Left colon (tissue), 2 donors: ENCODE data around the gene TMCO6. TPM values are rescaled to one million over a fixed set of nuclear protein-coding genes. Genes with fewer than 3 reads are reported as not detected.

ENCODE experiments used
- microRNA-seq, 2 donors: library from miRNA; unstranded; fragments of <30 nt; microRNA quantifications; one replicate each; pipeline versions ENCODE4 v1.1.0 to v1.2.0, GENCODE V29; 2020
- total RNA-seq, 2 donors: library from RNA; stranded (reverse); fragmentation: NEBNext Ultra II Directional; extraction: Animal tissue kit (Norgen Biotek cat#: 25700); gene quantifications; one replicate each; pipeline ENCODE4 v1.2.1, GENCODE V29; 2021
- donor health status: DM: no; HTN: no; CAD: no.
- donor health status: DM: yes; HTN: yes; CAD: no.

The TMCO6 gene
- total RNA-seq, 2 donors from 2014 or later = 11.4 to 16.1 TPM

Small RNAs within 50 kb of the gene (microRNA-seq; reads per million reads assigned to microRNA genes)
- gene MIR3655 = 3.2 to 4.1 reads per million in 2 donors

Other genes with a start within 250 kb of the TMCO6 start
- 100 to 1,000 TPM; 118 to 140 TPM for gene ANKHD1, start 237.6 kb upstream of the TMCO6 start, total RNA-seq
- gene EIF4EBP3, start 91.8 kb upstream of the TMCO6 start, total RNA-seq = 10 to 100 TPM; 27.2 to 32.9 TPM
- 10 to 100 TPM; 25.1 to 39.0 TPM for gene SRA1, start 82.0 kb upstream of the TMCO6 start, total RNA-seq
- gene APBB3, start 74.9 kb upstream of the TMCO6 start, total RNA-seq = 10 to 100 TPM; 19.6 to 26.5 TPM
- 100 to 1,000 TPM in 1 of 2 donors, 10 to 100 TPM in 1; 89.7 to 121 TPM for gene SLC35A4, start 74.6 kb upstream of the TMCO6 start, total RNA-seq
- 10 to 100 TPM; 35.5 to 65.7 TPM for gene CD14, start 6.3 kb upstream of the TMCO6 start, total RNA-seq
- 10 to 100 TPM; 88.1 to 89.3 TPM for gene NDUFA2, start 8.2 kb downstream of the TMCO6 start, total RNA-seq
- gene IK, start 8.4 kb downstream of the TMCO6 start, total RNA-seq = 10 to 100 TPM; 60.4 to 77.4 TPM
- gene WDR55, start 25.5 kb downstream of the TMCO6 start, total RNA-seq = 10 to 100 TPM; 38.2 to 46.3 TPM
- 1 to 10 TPM in 1 of 2 donors, under 1 TPM in 1; 0.78 to 1.0 TPM for gene DND1, start 34.1 kb downstream of the TMCO6 start, total RNA-seq
- 10 to 100 TPM; 48.6 to 53.7 TPM for gene HARS1, start 51.9 kb downstream of the TMCO6 start, total RNA-seq
- gene HARS2, start 52.0 kb downstream of the TMCO6 start, total RNA-seq = 10 to 100 TPM; 37.6 to 38.9 TPM
- gene ZMAT2, start 61.0 kb downstream of the TMCO6 start, total RNA-seq = 10 to 100 TPM; 41.4 to 49.9 TPM
- gene PCDHA1, start 146.7 kb downstream of the TMCO6 start, total RNA-seq = not detected
- gene PCDHA2, start 155.4 kb downstream of the TMCO6 start, total RNA-seq = not detected
- under 1 TPM; 0.06 to 0.28 TPM for gene PCDHA3, start 161.6 kb downstream of the TMCO6 start, total RNA-seq
- gene PCDHA4, start 167.6 kb downstream of the TMCO6 start, total RNA-seq = 1 to 10 TPM in 1 of 2 donors, under 1 TPM in 1; 0.39 to 1.1 TPM
- under 1 TPM; 0.06 to 0.09 TPM for gene PCDHA5, start 182.2 kb downstream of the TMCO6 start, total RNA-seq
- gene PCDHA6, start 188.5 kb downstream of the TMCO6 start, total RNA-seq = under 1 TPM; 0.22 to 0.31 TPM
- under 1 TPM; 0.17 to 0.27 TPM for gene PCDHA7, start 194.8 kb downstream of the TMCO6 start, total RNA-seq
- not detected for gene PCDHA8, start 201.7 kb downstream of the TMCO6 start, total RNA-seq
- gene PCDHA9, start 208.9 kb downstream of the TMCO6 start, total RNA-seq = under 1 TPM; 0.08 to 0.15 TPM
- gene PCDHA10, start 216.4 kb downstream of the TMCO6 start, total RNA-seq = under 1 TPM; 0.20 to 0.24 TPM
- under 1 TPM; 0.08 to 0.09 TPM for gene PCDHA11, start 229.5 kb downstream of the TMCO6 start, total RNA-seq
- gene PCDHA12, start 235.9 kb downstream of the TMCO6 start, total RNA-seq = under 1 TPM; 0.08 to 0.18 TPM
- gene PCDHA13, start 242.7 kb downstream of the TMCO6 start, total RNA-seq = under 1 TPM in 1 of 2 donors, not detected in 1; 0.12 TPM